ENCODE results near the gene WBP2. TPM values are rescaled to one million over a fixed set of nuclear protein-coding genes. Genes with fewer than 3 reads are reported as not detected.

WBP2 gene
- total RNA-seq, 1 experiment from 2014 or later = 51.8 TPM

DNA sequence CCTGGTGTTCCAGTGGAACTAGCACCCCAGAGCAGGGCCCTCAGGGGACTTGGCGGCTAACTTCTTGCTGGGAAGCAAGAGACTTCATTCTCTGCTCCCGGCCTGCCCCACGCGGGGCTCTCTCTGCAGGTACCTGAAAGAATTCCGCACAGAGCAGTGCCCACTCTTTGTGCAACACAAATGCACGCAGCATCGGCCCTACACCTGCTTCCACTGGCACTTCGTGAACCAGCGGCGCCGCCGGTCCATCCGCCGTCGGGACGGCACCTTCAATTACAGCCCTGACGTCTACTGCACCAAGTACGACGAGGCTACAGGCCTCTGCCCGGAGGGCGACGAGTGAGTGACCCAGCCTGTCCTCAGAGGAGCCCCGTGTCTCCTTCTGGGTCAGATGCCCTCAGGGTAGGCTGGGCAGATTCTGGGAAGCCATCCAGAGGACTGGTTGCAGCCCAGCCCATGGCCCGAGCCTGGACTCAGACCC lies 45.5 kb downstream of the WBP2 start:
- H3K36me3 ChIP-seq (ENCODE audit: low read depth, low read length) = no peaks in the 10 kb centered on the region
- no TSS peak for BruUV-seq (replicated peaks)
- no peaks in the 10 kb centered on the region for H3K27me3 ChIP-seq (ENCODE audit: low read length)
- no peaks in the 10 kb centered on the region for H4K20me1 ChIP-seq (ENCODE audit: low read length)
- ATAC-seq (no peak), DNase-seq (no peak)
- CTCF ChIA-PET = no interaction called here
- H3F3A ChIP-seq (ENCODE audit: low read length, unreplicated experiment) = no peaks in the 10 kb centered on the region
- TF ChIP-seq EZH2 (IDR thresholded peaks at IDR 0.05; ENCODE audit: low read length, unreplicated experiment) = no peak
- TF ChIP-seq, protein P1, sequence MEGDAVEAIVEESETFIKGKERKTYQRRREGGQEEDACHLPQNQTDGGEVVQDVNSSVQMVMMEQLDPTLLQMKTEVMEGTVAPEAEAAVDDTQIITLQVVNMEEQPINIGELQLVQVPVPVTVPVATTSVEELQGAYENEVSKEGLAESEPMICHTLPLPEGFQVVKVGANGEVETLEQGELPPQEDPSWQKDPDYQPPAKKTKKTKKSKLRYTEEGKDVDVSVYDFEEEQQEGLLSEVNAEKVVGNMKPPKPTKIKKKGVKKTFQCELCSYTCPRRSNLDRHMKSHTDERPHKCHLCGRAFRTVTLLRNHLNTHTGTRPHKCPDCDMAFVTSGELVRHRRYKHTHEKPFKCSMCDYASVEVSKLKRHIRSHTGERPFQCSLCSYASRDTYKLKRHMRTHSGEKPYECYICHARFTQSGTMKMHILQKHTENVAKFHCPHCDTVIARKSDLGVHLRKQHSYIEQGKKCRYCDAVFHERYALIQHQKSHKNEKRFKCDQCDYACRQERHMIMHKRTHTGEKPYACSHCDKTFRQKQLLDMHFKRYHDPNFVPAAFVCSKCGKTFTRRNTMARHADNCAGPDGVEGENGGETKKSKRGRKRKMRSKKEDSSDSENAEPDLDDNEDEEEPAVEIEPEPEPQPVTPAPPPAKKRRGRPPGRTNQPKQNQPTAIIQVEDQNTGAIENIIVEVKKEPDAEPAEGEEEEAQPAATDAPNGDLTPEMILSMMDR (conservative IDR thresholded peaks at IDR 0.05; ENCODE audit: low read depth, low read length) = no peak
- no peak for TF ChIP-seq EZH2phosphoT487 (IDR thresholded peaks at IDR 0.05; ENCODE audit: borderline replicate concordance, low read length)
- H3K9me2 ChIP-seq (replicated peaks; ENCODE audit: low read length) = no peaks in the 10 kb centered on the region
- no peaks in the 10 kb centered on the region for H3K9me3 ChIP-seq (ENCODE audit: low read length)
- H3K4me3 ChIP-seq (ENCODE audit: low read length) = no peak overlapping the region
- no peak overlapping the region for H2AFZ ChIP-seq (ENCODE audit: low read length)
- POLR2A ChIA-PET (ENCODE audit: unreplicated experiment) = interaction anchor here (0.5 kb wide), 1 partner anchor 46 kb away, joined by 5 read pairs; the partner anchor contains the start of gene WBP2
- H3K79me2 ChIP-seq (ENCODE audit: low read length) = no peaks in the 10 kb centered on the region
- intact Hi-C loops (cut with micrococcal nuclease) = no loop called here
- no peak overlapping the region for H3K27ac ChIP-seq (ENCODE audit: low read length)
- peaks cover 4% of the 10 kb centered on the region for H3K4me1 ChIP-seq (ENCODE audit: insufficient read depth, low read length)
- no peak overlapping the region for H3K9ac ChIP-seq (ENCODE audit: low read length)
- no peak overlapping the region for H3K4me2 ChIP-seq (ENCODE audit: low read length)

DNA sequence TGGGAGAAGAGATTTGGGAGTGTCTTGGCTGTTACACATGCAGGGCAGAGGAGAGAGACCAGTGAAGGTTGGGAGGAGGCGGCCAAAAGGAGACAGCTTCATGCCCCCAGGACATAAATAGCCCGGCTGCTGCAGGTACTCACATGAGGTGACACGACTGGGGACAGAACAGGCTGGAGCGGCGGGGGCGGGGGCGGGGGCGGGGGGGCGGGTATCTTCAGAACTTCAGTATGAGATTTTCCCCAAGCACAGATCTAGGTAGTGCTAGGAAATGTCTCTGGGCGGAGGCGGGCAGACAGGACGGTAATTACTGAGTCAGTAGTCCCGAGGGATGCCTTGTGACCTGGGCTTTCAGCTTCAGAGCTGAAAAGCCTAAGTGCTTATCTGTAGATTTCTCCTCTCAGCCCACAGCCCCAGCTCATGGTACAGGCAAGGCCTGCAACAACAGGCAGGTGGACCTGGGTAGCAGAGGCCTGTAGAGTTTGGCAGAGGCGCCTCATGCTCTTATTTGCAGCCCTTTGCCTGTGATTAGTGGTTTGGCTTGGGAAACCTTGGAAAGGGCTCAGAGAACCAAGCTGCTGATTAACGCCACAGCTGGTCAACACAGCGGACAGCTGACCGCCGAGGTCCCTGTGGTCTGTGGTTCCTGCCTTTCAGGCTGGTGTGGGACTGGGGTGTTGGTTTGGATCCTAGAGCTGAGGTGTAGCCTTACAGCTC lies 46.1 kb downstream of the WBP2 start:
- no peak for DNase-seq
- CTCF ChIA-PET = no interaction called here
- Histone ChIP-seq H3K4me2 (ENCODE audit: low read length) (no peak overlapping the region), H4K20me1 (ENCODE audit: low read length) (no peaks in the 10 kb centered on the region), H3K79me2 (ENCODE audit: low read length) (no peaks in the 10 kb centered on the region), H2AFZ (ENCODE audit: low read length) (no peak overlapping the region), H3F3A (ENCODE audit: low read length, unreplicated experiment) (no peaks in the 10 kb centered on the region), H3K27ac (ENCODE audit: low read length) (no peak overlapping the region), H3K9me2 (replicated peaks; ENCODE audit: low read length) (no peaks in the 10 kb centered on the region), H3K4me1 (ENCODE audit: insufficient read depth, low read length) (no peaks in the 10 kb centered on the region), H3K9me3 (ENCODE audit: low read length) (no peaks in the 10 kb centered on the region), H3K36me3 (ENCODE audit: low read depth, low read length) (no peaks in the 10 kb centered on the region), H3K9ac (ENCODE audit: low read length) (no peak overlapping the region), H3K27me3 (ENCODE audit: low read length) (no peaks in the 10 kb centered on the region), H3K4me3 (ENCODE audit: low read length) (no peak overlapping the region)
- POLR2A ChIA-PET (ENCODE audit: unreplicated experiment) = interaction anchor here (0.5 kb wide), 1 partner anchor 46 kb away, joined by 5 read pairs; the partner anchor contains the start of gene WBP2
- TF ChIP-seq, protein P1 (conservative IDR thresholded peaks at IDR 0.05; ENCODE audit: low read depth, low read length) = no peak
- TF ChIP-seq EZH2 (IDR thresholded peaks at IDR 0.05; ENCODE audit: low read length, unreplicated experiment) (no peak), EZH2phosphoT487 (IDR thresholded peaks at IDR 0.05; ENCODE audit: borderline replicate concordance, low read length) (no peak)
- no TSS peak for BruUV-seq (replicated peaks)
- ATAC-seq = peak; percentile 34
- intact Hi-C loops (cut with micrococcal nuclease) = no loop called here

- no peak overlapping the region for H3K27ac ChIP-seq (ENCODE audit: low read length)
- no peaks in the 10 kb centered on the region for H3K9me3 ChIP-seq (ENCODE audit: low read length)
- H2AFZ ChIP-seq (ENCODE audit: low read length) = no peak overlapping the region
- H3K4me2 ChIP-seq (ENCODE audit: low read length) = no peak overlapping the region
- no peak for ATAC-seq
- TF ChIP-seq EZH2phosphoT487 (IDR thresholded peaks at IDR 0.05; ENCODE audit: borderline replicate concordance, low read length) = no peak
- no peaks in the 10 kb centered on the region for H3F3A ChIP-seq (ENCODE audit: low read length, unreplicated experiment)
- H3K9ac ChIP-seq (ENCODE audit: low read length) = no peak overlapping the region
- no peak for DNase-seq
- ChIA-PET CTCF (no interaction called here), POLR2A (ENCODE audit: unreplicated experiment) (no interaction called here)
- H3K27me3 ChIP-seq (ENCODE audit: low read length) = no peaks in the 10 kb centered on the region
- H3K4me1 ChIP-seq (ENCODE audit: insufficient read depth, low read length) = no peaks in the 10 kb centered on the region
- no peaks in the 10 kb centered on the region for H3K36me3 ChIP-seq (ENCODE audit: low read depth, low read length)
- intact Hi-C loops (cut with micrococcal nuclease) = no loop called here
- no peaks in the 10 kb centered on the region for H4K20me1 ChIP-seq (ENCODE audit: low read length)
- no peak overlapping the region for H3K4me3 ChIP-seq (ENCODE audit: low read length)
- no peaks in the 10 kb centered on the region for H3K9me2 ChIP-seq (replicated peaks; ENCODE audit: low read length)
- H3K79me2 ChIP-seq (ENCODE audit: low read length) = no peaks in the 10 kb centered on the region
- BruUV-seq (replicated peaks) = no TSS peak
These were observed 46.6 kb downstream of the WBP2 start for GRCh38 chr17:75808549-75808904.
